ENCODE results near the gene CCNL2.

Gene CCNL2

DNA sequence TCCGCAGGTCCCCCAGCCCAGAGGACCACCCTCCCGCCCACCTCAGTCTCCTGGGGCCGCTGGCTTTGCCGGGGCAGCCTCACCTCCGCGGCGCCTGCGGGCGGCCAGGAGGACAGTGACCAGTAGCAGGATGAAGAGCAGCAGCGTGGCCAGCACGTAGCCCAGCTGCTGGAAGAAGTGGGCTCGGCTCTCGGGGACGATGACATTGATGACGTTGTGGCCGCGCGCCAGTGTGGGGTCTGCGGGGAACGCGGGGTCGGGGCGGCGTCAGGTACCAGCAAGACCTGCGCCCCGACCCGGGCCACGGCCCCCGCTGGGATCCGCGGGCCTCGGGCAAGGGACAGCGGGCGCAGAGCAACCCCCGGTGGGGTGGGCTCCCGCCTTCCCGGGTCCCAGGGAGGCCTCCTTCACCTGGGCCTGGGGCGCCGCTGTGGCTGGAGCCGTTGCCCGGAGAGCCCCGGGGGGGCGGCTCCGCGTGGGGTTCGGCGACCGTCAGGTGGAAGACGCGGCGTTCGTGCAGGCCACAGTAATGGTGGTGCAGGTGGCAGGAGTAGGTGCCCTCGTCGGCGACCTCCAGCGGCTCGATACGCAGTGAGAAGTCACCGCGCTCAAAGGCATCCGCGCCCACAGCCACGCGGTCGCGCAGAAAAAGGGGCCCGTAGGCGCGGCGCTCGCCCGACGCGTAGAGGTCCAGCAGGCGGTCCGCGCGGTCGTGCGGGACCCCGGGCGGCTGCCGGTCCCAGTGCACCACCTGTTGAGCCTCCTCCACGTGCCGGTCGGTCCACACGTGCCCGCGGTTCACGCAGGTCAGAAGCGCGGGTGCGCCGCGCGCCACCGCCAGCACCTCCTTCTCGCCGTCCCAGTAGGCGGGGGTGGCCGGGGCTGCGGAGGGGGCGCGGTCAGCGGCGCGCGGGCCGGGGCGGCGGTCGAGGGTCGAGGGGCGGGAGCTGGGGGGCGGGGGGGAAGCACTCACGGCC is 44.6 kb downstream of the CCNL2 start:
- DNase-seq, result no peak

DNA sequence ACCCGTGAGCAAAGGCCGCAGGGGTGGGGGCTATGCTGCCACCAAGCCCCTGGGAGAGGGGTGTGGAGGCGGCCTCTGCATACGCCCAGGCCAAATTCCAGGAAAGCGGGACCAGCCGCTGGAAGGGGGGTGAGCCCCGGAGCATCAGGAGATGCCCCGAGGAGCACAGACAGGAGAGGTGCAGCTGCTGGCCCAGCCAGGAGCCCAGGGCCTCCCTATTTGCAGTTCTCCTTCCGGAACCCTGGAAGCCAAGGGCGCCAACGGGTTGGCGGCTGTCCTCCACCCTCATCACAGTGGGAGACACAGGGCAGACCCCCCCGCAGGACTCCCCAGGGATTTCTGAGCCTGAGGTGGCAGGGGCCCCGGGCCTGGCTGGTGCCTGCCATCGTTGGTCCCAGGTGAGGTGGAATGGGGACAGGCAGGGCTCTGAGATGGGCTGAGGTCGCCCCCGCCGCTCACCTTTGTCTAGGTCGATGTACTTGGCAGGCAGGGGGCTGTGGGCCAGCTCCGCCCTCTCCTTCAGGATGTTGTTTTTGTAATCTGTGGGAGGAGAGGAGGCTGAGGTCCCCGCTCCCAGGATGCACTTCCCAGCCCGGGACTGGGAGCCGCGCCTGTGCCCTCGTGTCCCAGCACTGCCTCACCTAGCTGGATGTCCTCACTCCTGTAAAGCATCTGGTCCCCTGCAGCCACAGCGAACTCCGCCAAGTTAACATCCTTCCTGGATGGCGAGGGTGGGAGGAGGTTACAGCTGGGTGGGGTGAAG is 45.6 kb downstream of the CCNL2 start:
- no peak for DNase-seq

DNA sequence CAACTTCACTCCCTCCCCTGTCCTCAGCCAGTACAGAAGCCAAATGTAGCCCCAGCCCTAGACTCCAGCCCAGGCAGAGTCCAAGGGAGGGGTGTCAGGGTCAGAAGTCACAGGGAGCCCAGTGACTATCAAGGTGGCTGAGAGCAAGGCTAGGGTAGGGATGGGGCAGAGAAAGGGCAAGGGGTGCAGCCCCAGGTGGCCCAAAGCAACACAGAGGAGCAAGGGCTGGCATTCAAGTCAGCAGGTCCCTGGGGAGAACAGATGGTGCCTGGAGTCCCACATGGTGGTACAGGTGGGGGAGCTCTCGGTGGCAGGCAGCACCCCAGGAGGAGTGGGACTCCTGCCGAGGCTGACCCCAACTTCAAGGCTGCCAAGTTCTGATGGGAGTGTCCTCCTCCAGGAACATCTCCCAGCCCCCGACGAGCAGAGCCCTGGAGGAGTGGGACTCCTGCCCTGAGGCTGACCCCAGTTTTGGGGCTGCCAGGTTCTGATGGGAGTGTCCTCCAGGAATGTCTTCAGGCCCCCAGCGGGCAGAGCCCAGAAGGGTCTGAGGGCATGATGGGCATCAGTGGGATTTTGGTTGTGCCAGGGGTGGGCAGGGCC is 46.2 kb downstream of the CCNL2 start:
- no peak for DNase-seq

DNA sequence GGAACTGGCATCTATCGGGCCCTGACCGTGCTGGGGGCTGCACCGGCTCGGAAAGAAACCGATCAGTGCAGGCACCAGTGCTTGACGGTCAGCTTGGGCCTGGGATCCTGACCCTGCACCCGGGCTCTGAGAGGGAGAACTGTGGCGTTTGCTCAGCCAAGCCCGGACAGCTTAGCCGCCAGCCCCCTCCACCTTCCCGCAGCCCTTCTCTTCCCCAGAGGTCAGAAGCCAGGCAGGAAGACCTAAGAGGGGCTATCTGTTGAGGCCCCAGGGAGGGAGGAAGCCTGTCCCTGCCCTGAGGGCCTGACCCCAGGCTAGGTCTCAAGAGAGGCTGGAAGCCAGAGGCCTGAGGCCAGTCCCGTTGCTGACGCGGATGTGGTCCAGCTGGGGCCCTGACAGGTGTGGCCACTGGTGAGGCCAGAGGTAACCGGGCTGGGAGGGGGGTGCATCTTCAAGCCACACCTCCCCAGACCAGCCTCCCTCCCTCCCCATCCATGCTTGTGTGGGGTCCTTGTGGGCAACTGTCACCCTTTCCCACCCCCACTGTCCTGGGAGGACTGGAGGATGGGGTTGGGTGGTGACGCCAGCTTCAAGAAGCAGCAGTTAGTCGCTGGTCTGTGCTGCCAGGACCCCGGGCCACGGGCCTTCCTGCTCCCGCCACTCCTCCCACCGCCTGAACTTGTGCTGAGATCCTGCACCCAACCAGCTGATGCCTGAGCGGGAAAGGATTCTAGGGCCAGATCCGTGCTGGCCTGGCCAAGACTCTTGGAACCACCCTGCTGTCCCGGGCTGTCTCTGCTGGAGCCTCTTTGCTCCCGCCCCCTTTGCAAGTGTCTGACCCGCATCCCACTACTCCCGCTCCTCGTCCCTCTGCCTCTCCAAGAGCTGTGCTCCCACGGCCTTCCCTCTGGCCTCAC is 47.4 kb downstream of the CCNL2 start:
- DNase-seq, result no peak

DNA sequence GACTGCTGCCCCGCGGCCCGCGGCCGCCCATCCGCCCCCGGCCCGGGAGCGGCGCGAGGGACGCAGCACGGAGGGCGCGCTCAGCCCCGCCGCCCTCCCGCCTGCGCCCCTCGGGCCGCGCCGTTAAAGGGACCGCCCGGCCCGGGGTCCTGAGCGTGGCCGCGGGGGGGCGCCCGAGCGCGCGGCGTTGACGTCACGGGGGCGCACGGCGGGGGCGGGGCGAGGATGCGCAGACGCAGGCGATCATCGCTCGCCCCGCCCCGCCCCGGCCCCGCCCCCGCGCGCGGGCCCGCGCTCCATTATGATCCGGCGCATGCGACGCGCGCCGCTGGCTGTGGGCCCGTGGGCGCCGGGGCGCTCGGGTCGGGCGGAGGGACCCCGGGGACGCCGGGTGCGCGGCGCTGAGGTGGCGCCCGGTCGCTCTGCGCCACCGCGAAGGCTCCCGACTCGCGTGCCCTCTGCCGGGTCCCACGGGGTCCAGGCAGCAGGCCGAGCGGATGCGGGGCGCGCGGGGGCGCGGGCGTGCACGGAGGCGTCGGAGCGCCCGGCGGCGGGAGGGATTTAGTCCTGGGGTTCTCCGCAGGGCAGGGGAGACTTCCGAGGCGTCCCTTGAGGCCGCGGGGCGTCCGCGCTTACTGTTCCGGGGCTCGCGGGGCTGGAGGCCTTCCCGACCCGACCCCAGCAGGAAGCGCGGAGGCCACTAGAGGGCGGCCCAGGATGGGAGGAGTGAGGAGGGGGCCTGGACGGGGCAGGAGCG is 49.7 kb downstream of the CCNL2 start, which contains the start of gene DVL1:
DVL1 (minus strand) TSS at position 163 of the 757 bp plus-strand sequence. CDS start 353 bp downstream, outside the sequence.
- no peak for DNase-seq

DNA sequence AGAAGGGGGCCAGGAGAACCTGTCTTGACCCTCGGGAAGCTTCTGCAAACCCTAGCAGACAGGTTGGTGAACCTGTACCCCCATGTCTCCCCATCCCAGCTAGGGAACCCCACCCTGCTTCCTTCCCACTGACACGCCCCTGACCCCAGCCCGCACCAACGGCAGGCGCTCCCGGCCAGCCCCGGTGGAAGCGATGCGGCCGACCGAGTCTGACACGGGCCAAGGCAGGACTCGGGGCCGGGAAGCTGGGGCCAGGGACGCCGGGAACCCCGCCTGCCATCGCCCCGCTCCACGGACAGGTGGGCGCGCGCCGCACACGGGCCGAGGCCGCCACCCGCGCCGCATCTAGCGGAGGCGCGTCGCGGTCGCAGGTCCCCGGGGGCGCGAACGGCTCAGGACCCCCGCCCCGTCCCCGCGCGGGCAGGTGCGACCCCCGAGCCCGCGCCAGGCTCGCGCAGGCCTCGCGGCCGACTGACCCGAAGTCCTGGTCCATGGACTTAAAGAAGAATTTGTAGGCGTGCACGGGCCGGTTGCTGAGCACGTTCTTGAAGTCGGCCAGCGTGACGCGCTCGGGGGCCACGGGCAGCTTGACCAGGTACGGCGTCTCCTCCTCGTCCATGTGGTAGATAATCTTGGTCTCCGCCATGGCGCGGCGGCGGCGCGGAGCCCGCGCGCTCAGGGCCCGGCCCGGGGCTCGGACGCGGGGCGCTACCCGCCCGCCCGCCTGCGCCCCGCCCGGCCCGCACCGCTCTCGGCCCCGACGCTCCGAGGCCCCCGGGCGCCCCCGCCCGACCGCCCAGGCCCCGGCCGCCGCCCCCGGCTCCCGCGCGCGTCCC is 50.5 kb downstream of the CCNL2 start:
- no peak for DNase-seq

DNA sequence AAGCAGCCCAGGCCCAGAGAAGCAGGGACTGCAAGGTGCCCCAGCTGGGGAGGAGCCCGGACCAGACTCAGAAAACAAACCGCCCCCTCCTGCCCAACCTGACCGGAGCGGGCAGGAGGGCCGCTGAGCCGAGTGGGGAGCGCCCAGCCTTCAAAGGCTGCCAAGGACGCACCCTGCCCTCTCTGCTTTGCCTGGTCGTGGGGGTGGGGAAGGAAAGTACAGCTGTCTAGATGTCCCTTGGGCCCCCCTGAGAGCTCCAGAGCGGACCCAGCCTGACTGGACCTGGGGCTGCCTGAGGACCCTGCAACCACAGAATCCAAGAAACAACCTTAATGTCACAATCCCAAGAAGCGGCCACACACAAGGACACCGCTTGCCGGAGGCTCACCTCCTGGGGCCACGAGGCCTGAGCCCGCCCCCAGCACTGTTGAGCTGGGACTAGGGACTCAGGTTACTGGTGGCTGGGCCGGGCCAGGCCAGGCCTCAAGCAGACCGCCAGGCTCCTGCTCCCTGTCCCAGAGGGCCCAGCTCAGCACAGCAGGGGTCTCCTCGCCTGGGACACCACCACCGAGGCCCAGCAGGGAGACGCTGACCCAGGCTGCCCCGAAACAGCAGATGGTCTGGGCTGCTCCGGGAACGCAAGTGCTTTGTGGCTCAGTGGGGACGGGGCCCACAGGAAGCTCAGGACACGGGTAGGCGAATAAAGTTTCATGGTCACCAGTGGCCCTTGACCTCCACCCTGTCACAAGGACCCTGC is 51.3 kb downstream of the CCNL2 start:
- no peak for DNase-seq

DNA sequence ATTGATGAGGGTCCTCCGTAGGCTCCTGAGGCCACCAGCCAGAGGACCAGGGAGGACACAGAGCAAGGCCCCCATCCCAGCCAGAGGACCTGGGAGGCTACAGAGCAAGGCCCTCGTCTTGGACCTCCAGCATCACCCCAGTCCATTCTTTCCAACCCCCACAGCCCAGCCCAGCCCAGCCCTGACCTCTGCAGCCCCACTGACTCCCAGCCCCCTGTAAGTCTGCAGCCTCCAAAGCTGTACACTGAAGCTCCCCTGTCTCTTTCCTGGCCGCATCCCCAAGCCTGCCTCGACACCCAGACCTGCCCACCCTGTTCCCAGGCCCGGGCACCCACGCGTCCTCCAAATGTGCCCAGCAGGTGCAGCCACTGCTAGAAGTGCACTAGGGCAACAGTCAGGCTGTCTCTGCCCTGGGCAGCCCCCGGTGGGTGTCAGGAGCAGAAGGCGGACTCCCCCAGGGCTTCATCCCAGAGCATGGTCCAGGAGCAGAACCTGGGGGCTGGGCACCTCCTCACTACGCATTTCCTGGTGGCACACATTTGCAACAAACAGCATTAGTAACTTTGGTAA is 52.0 kb downstream of the CCNL2 start:
- DNase-seq, result no peak

DNA sequence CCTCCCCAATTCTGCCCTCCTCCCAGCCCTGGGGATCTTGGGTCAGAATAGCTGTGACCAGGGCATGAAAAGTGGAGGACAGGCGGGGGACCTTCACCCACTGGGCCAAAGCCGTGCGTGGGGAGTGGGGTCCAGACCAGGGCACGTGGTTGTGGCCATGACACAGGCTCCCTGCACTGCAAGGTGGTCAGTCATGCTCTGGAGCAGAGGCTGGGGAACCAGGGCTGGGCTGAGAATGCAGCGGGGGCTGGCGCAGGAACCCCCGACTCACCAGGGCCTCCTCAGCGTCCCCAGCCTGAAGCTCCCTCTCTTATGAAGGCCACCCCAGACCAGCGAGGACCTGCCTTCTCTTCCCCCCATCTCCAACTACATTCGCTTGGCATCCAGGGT is 52.6 kb downstream of the CCNL2 start:
- no peak for DNase-seq

DNA sequence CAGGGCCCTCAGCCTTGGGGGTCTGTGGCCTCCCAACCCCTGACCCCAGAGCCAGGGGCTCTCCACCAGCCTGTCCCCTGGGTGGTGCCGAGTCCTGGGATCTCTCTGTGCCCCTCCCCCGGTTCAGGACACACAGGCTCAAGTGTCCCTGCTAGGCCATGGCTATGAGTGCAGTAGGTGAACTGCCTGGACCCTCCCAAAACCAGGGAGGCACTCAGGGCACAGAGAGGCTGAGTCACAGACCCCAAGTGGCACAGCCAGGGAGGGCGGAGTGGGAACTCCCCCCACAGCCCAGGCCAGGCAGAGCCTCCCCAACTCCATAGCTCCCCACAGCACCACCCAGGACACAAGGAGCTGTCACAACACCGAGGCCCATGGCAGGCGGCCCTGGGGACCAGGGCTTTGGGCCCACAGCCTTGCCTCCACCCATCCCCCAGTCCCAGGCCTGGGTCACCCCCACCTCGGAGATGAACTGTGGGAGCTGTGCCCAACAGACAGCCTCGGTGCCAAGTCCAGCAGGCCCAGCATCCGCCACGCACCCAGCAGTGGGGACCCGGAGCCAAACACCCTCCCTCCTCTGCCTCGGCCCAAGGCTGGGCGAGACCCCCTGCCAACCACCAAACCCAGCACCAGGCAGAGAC is 53.2 kb downstream of the CCNL2 start:
- DNase-seq, result no peak

DNA sequence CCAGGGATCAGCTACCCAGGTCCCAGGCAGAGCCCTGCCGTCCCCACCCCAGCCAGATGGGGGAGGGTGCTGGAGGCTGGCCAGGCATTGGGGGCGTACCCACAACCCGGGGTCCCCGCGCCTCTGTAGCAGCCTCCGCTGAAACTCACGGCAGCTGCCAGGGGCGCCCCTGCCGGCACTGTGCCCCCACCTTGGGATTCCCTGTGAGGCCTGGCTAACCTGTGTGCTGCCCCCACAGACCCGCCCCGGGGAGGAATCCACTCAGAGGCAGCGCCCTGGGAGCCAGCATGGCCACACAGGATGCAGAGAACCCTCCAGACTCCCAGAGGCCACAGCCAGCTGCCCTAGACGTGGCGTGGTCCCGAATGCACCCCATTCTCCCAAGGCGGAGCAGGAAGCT is 53.8 kb downstream of the CCNL2 start:
- no peak for DNase-seq

DNA sequence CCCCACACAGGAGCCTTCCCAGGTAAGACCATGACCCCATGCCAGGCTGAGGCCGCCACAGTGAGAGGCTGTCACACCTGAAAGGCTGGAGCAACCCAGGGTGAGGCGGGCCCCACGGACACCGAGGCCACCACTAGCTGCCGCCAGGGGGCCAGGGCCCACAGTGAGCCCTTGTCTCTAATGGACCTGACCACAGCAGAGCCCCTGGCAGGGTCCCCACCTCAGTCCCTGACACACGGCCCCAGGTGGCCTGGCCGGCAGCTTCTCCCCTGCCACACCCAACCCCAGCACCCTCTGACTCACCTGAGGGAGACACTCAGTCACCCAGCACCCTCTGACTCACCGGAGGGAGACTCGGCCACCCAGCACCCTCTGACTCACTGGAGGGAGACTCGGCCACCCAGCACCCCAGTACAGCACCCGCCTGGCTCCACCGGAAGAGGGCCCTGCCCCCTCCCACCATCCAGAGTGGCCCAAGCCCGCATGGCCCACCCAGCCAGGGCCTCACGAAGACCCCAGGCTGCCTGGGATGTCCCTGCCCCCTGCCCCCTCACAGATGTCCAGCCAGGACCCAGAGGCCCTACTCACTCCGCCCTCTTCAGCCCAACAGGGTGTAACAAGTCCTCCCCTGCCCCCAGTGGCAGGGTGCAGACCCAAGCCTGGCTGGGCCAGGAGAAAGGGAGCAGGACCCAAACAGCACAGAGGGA is 54.3 kb downstream of the CCNL2 start:
- no peak for DNase-seq

DNA sequence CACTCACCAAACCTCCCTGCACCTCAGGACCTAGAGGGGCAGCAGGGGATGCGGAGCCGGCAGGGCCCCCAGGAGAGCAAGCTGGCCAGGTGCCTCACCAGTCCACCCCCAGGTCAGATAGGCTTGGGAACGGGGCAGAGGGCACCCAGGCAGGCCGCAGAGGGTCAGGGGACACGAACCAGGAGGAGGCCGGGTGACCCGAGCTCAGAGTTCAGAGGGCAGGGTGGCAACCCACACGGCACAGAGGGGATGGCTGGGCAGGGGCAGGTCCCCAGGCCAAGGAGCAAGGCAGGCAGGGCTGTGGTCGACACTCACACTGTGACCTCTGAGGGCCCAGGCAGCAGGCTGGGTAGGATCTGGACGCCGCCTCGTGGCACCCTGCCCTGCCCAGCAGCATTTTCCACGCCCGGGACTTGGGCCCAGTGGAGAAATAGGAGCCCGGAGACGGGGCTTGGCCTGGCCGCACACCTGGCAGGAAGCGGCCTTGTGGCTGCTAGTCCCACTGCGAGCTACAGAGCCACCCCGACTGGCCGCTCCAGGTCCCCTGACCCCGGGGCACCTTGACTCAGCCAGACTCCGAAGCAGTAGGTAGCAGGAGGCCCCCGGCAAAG is 55.2 kb downstream of the CCNL2 start:
- DNase-seq, result no peak

DNA sequence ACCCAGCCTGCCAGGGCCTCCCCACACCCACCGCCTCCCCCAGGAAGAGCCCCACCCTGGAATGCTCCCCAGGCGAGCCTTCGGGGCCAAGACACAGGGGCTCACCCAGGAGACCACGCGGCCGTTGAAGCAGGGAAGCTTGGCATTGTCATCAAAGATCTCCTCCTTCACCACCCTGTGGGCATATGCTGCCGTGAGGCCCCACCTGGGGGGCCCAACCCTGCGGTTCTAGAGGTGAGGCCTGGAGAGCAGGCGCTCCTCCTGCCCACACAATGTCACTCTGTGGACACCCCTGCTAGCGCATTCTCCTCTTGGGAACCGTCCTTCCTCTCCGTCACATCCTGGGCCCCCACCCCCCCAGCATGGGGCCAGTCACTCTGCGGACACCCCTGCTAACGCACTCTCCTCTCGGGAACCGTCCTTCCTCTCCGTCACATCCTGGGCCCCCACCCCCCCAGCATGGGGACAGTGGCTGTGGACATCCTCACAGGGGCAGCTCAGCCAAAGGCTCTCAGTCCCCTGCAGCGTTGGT is 56.5 kb downstream of the CCNL2 start:
- DNase-seq, result no peak

DNA sequence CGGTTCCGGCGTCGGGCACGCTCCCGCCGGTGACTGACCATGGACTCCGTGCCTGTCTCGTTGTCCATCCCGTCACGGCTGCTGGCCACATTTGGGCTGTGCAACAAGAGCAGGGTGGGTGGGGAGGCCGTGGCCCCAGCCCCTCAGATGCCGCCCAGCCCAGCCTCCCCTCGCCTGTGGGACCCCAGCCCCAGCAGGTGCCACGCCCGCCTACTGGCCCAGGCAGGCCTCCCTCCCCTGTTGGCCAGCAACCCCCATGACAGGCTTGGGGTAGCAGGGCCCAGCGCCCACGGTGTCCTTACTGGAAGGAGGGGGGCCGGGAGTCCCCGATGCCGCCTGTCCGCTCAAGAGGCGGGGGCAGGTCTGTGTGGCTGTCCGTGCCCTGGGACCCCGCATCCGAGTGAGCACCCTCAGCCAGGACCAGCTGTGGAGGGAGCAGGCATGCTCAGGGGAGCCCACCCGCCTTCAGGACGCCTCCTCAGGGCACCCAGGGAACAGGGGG is 57.0 kb downstream of the CCNL2 start:
- no peak for DNase-seq

DNA sequence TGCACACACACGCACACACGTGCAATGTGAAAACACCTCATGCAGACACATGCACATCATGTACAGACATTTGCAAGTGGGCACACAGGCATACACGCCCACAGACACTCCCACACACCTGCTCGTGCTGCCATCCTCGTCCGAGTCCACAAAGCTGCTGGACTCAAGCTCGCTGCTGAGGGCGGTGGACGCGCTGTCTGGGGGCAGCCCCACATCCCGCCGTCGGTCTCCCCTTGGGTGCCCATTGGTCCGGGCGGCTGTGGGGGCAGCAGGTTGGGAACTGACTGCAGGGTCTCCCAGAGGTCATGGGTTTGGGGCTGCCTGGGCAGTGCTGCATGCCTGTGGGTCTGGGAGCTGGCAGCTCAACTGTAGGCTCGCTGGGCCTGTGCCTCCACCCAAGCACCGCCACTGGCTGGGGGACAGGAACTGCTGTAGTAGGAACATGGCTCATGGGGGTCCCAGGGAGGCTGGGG is 57.5 kb downstream of the CCNL2 start:
- no peak for DNase-seq

Measured in NCI-H1417 treated with DMSO at 0.1 percent for 48 hours (cell line).